Prostate gland (tissue), 2 donors: ENCODE measurements around the gene ITGAL.

Source experiments
- POLR2A ChIP-seq: fragments of 450-650 bp; IDR thresholded peaks from one replicate; pipeline ENCODE4 v1.6.1; 2016; ENCODE audit warnings: antibody characterized with exemption, mild to moderate bottlenecking
- POLR2AphosphoS5 ChIP-seq: sonication (generic); formaldehyde crosslinking; IDR thresholded peaks from one replicate; pipeline ENCODE4 v1.6.1; 2017; ENCODE audit warnings: antibody characterized with exemption
- TF ChIP-seq, protein P1 (sequence below), 4 experiments: fragments of 200-600 bp in 2 of 4; fragments of 450-650 bp in 2 of 4; sonication (generic) in 2 of 4; IDR thresholded peaks; 1 replicate in 3 of 4; 2 replicates in 1 of 4; pipeline ENCODE4 v1.5.1; 2016 to 2019; ENCODE audit warnings: antibody characterized with exemption in 4 of 4, mild to moderate bottlenecking in 2 of 4, moderate library complexity in 2 of 4

DNA sequence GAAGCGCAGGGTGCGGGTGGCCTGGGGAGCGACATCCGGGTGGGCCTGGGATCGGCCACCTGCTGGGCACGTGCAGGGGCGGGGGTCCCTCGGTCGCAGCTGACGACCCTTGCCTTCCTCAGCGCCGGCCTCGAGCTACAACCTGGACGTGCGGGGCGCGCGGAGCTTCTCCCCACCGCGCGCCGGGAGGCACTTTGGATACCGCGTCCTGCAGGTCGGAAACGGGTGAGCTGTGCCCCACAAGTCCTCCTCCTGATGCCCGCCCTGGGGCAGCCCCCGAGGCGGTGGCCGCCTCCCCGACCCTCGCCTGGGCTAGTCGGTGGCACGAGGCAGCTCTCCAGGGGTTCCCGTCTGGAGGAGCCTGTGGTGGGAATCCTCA lies 1.5 kb downstream of the ITGAL start:
- TF ChIP-seq, protein P1, sequence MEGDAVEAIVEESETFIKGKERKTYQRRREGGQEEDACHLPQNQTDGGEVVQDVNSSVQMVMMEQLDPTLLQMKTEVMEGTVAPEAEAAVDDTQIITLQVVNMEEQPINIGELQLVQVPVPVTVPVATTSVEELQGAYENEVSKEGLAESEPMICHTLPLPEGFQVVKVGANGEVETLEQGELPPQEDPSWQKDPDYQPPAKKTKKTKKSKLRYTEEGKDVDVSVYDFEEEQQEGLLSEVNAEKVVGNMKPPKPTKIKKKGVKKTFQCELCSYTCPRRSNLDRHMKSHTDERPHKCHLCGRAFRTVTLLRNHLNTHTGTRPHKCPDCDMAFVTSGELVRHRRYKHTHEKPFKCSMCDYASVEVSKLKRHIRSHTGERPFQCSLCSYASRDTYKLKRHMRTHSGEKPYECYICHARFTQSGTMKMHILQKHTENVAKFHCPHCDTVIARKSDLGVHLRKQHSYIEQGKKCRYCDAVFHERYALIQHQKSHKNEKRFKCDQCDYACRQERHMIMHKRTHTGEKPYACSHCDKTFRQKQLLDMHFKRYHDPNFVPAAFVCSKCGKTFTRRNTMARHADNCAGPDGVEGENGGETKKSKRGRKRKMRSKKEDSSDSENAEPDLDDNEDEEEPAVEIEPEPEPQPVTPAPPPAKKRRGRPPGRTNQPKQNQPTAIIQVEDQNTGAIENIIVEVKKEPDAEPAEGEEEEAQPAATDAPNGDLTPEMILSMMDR (IDR thresholded peaks at IDR 0.05): no peak
- TF ChIP-seq POLR2AphosphoS5: no peak
- no peak for TF ChIP-seq POLR2A
